HT-29 (cell line): Measurements from ENCODE around the gene BEX3. TPM values are rescaled to one million over a fixed set of nuclear protein-coding genes. Genes with fewer than 3 reads are reported as not detected.
"Not testable (repeated sequence)": the region's sequence is repeated elsewhere in the genome, so short reads cannot be mapped to it uniquely, and the experiment has no call there.

Experiments
- DNase-seq: peaks from one replicate; pipeline ENCODE4 v3.0.0-alpha.2; 2015; ENCODE audit warnings: low spot score
- total RNA-seq: library from RNA; depleted of rRNA; stranded (reverse); fragments of >200 nt; shearing (Covaris generic); gene quantifications from 2 replicates; pipeline ENCODE4 v1.2.3, GENCODE V29; 2014; rRNA removed

BEX3 gene
- total RNA-seq, result not detected in 2 replicates

GRCh38 chrX:103376118-103376978, at the start of gene BEX3:
Gene BEX3 (plus strand): TSS chrX:103376538. CDS start chrX:103377522, 984 bp downstream.
- DNase-seq, result no peak

DNA sequence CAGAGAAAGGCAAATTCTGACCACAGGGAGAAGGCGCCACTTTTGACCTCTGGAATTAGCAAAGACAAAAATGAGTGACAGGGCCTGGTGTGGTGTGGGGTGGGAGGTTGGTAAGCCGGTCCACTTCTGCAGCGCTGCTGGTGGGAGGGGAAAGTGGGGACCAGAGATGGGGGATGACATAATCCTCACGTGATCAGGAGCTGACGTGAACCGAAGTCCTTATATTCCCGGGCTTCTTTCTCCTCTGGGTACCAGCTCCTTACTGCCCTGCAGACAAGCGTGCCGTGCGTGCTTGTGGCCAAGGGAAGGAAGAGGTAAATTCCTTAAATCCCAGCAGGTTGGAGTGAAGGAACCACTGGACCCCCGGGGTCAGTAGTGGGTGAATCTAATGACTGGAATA, 46.3 kb upstream of the BEX3 start, which contains the start of gene TCEAL7:
Gene TCEAL7, plus strand, starts transcription at position 249 of the 400 bp plus-strand sequence. CDS start 1,165 bp downstream, outside the sequence.
- no peak for DNase-seq

GRCh38 chrX:103330681-103331288, 45.6 kb upstream of the BEX3 start:
- no peak for DNase-seq

DNA sequence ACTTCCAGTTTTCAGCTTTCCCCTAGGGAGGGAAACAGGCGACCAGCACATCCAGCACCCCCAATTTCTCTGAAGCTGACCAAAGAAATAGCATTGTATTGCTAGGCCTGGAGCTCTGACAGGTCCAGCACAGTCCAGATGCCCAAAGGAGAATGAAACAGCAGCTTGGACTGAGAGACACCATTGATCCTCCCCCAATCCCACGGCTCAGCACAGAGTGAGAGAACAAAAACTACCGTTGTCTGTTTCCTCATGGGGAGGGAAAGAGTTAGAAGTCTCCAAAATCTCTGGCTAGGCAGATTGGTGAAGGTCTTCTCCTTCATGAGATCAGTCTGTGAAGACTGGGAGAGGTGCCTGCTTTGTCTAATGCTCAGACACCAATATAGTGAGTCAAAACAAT, 37.7 kb upstream of the BEX3 start:
- DNase-seq, result no peak

GRCh38 chrX:103343105-103343504, 33.2 kb upstream of the BEX3 start:
- peak; percentile 57 for DNase-seq

- DNase-seq, result no peak
Observed at GRCh38 chrX:103344606-103345005, 31.7 kb upstream of the BEX3 start.

GRCh38 chrX:103347682-103348397, 28.5 kb upstream of the BEX3 start:
- DNase-seq, result no peak

DNA sequence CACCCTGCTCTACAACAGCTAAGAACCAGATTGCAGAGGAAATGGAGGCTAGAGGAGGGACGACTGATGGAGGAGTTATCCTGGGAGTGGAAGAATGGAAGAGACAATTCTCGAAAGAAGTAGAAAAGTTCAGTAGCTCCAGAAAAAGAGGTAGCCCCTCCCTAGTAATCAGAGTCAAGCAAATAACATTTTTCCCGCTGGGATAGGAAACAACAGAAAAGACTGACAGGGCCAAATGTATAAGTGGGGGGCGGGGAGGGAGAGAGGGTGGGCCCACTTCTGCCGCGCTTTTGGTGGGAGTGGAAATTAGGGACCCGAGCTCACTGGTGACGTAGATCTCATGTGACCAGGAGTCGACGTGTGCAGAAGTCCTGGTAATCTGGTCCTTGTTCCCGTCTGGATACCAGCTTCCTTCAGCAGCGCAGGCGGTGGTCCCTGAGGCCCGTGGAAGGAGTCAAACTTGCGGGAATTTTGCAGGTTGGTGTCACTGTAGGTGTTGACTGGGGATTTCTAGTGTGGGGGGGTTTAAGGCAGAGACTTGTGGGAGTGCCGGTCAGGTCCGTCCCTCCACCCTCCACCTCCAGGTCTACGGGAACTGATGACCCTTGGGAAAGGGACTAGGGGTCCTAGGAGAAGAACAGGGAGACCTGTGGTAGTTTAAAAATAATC, 20.1 kb upstream of the BEX3 start, which contains the start of gene TCEAL9:
Gene TCEAL9, plus strand, starts transcription at position 377 of the 669 bp plus-strand sequence. CDS start 1,179 bp downstream, outside the sequence.
- peak; percentile 30 for DNase-seq

- DNase-seq, result peak; percentile 16
Observed at GRCh38 chrX:103356858-103357257, 19.5 kb upstream of the BEX3 start.

DNA sequence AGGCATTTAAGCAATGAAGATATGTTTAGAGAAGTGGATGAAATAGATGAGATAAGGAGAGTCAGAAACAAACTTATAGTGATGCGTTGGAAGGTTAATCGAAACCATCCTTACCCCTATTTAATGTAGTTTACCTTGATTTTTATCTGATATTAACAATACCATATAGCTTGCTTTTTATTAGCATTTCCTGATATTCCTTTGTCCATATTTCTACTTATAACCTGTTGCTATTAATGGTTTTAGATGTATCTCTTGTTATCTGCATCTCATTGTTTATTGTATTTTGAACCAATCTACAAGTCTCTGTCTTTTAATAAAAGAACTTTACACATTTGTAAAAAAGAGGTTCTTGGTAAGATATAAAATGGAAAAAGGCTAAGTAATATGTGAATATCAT, 18.5 kb upstream of the BEX3 start:
- no peak for DNase-seq

DNA sequence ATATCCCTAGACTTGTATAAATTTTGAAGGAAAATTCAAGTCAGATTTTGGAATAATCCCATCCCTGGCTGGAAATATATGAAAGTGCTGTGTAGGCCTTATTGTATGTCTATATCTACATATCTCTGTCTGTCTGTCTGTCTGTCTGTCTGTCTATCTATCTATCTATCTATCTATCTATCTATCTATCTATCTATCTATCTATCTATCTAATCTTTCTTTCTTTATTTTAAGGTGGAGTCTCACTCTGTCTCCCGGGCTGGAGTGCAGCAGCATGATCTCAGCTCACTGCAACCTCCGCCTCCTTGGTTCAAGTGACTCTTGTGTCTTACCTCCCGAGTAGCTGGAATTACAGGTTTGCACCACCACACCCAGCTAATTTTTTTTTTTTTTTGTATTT, 16.7 kb upstream of the BEX3 start:
- not testable (repeated sequence) for DNase-seq

DNA sequence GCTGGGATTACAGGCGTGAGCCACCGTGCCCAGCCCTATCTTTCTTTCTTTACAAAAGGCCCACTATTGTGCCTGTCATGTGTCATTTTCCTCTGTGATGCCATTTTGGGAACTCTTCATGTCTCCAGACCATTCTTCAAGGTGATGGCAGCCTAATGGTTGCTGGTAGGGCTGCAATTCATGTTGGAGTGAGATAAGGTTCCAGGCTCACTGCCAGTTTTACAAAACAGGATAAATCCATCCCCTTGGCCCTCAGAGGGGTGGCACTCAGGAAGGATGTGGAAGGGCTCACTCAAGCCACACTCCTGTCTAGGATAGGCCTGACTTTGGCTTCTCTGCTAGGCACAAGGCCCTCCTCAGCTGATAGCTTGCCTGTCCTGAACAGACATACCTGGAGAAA, 16.2 kb upstream of the BEX3 start:
- DNase-seq, result no peak

DNA sequence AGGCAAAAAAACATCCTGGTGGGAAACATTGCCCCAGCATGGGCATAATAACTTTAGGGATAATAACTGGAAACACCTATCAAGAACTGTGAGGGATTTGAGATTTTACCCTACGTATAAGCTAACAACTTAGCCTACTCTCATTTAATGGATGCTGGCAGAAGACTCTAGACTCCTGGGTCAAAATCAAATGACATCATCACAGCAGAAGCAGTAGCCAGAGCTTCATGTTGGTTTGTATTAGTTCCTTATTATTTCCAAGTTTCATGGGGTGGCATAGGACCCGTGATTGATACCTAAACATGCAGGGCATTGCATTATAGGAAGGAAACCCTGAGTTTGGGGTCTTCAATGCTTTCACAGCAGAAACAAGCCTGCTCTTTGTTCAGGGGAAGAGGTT, 15.4 kb upstream of the BEX3 start:
- DNase-seq, result no peak

GRCh38 chrX:103361798-103362197, 14.5 kb upstream of the BEX3 start:
- DNase-seq, result no peak

- no peak for DNase-seq
Observed at GRCh38 chrX:103362474-103362873, 13.9 kb upstream of the BEX3 start.

DNA sequence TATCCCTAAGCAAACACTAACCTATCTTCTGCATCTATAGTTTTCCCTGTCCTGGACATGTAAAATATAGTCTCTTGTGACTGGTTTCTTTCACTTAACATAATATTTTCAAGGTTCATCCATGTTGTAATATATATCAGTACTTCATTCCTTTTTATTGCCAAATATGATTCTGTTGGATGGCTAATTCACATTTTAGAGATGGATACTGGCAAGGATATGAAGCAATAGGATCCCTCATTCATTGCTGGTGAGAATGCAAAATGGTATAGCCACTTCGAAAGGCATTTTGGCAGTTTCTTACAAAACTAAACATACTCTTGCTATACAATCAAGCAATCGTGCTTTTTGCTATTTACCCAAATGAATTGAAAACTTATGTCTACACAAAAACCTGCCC, 13.3 kb upstream of the BEX3 start:
- DNase-seq, result no peak

- no peak for DNase-seq
Observed at GRCh38 chrX:103367502-103367901, 8.8 kb upstream of the BEX3 start.

DNA sequence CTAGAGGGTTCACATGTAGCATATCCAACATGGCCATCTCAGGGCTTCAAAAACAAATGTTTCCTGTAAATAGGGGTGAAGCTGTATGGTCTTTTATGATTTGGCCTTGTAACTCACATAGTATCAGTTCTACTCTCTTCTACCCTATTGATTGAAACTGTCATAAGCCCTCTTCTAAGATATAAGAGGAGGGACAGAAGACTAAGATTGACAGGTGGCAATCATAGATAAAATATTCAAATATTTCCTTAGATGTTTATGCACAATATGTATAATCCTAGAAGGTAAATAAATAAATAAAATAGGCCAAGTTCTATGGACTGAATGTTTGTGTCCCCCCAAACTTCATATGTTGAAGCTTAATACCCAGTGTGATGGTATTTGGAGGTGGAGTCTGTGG, 6.9 kb upstream of the BEX3 start:
- DNase-seq, result no peak

- no peak for DNase-seq
Observed at GRCh38 chrX:103372886-103373285, 3.5 kb upstream of the BEX3 start.

- no peak for DNase-seq
Observed at GRCh38 chrX:103373581-103373980, 2.8 kb upstream of the BEX3 start.

GRCh38 chrX:103376979-103377324, 614 bp downstream of the BEX3 start:
- no peak for DNase-seq

DNA sequence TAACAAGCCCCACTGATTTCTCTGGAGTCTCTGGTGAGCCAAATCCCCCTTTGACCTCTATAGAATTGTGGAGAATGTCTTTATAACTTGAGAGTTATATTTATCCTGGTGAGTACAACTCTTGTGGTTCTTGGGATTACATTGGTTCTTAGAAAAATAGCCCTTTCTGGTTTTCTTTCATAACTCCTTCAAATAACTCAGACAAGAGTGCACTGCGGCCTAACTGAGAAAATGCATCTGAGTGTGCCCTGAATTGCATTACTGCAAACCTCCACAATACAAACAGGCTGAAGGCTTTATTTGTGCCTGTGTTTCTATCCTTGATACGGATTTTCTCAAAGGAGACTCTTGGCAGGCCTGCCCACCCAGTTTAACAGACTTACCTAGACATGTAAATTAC, 2.7 kb downstream of the BEX3 start:
- DNase-seq, result no peak
